ENCODE results near the gene SCCPDH. TPM values are rescaled to one million over a fixed set of nuclear protein-coding genes. Genes with fewer than 3 reads are reported as not detected.
A peak's percentile ranks its signal among the peaks of the same experiment; 100 is the strongest.

Gene SCCPDH
- total RNA-seq, 1 donor from 2014 or later = 29.4 TPM

GRCh38 chr1:246801241-246802020 lies 77.2 kb downstream of the SCCPDH start:
- H3K27ac ChIP-seq (replicated peaks) = peak overlapping the region; percentile 70
- intact Hi-C loops (cut with micrococcal nuclease) = no loop called here
- no peak for DNase-seq
- H3K36me3 ChIP-seq = no peaks in the 10 kb centered on the region
- TF ChIP-seq CTCF (IDR thresholded peaks at IDR 0.05; ENCODE audit: borderline replicate concordance) = no peak
- H3K4me1 ChIP-seq = peaks cover 36% of the 10 kb centered on the region
- H3K27me3 ChIP-seq (ENCODE audit: low read depth) = no peaks in the 10 kb centered on the region
- H3K9me3 ChIP-seq (replicated peaks) = peaks cover 5% of the 10 kb centered on the region
- no peak overlapping the region for H3K4me3 ChIP-seq

- no peak for DNase-seq
- H3K4me3 ChIP-seq = no peak overlapping the region
- H3K27me3 ChIP-seq (ENCODE audit: low read depth) = no peaks in the 10 kb centered on the region
- H3K36me3 ChIP-seq = no peaks in the 10 kb centered on the region
- peaks cover 5% of the 10 kb centered on the region for H3K9me3 ChIP-seq (replicated peaks)
- intact Hi-C loops (cut with micrococcal nuclease) = no loop called here
- H3K27ac ChIP-seq (replicated peaks) = no peak overlapping the region
- TF ChIP-seq CTCF (IDR thresholded peaks at IDR 0.05; ENCODE audit: borderline replicate concordance) = no peak
- peaks cover 28% of the 10 kb centered on the region for H3K4me1 ChIP-seq
Measured at GRCh38 chr1:246803373-246803772, 79.2 kb downstream of the SCCPDH start.

- no peaks in the 10 kb centered on the region for H3K36me3 ChIP-seq
- no peak for DNase-seq
- TF ChIP-seq CTCF (IDR thresholded peaks at IDR 0.05; ENCODE audit: borderline replicate concordance) = no peak
- intact Hi-C loops (cut with micrococcal nuclease) = no loop called here
- peaks cover 5% of the 10 kb centered on the region for H3K9me3 ChIP-seq (replicated peaks)
- no peak overlapping the region for H3K4me3 ChIP-seq
- H3K27me3 ChIP-seq (ENCODE audit: low read depth) = no peaks in the 10 kb centered on the region
- no peak overlapping the region for H3K27ac ChIP-seq (replicated peaks)
- H3K4me1 ChIP-seq = peaks cover 24% of the 10 kb centered on the region
Measured at GRCh38 chr1:246803883-246804282, 79.7 kb downstream of the SCCPDH start.

- no peak for DNase-seq
- H3K9me3 ChIP-seq (replicated peaks) = peaks cover 5% of the 10 kb centered on the region
- intact Hi-C loops (cut with micrococcal nuclease) = no loop called here
- H3K4me1 ChIP-seq = peaks cover 20% of the 10 kb centered on the region
- H3K4me3 ChIP-seq = no peak overlapping the region
- H3K27me3 ChIP-seq (ENCODE audit: low read depth) = no peaks in the 10 kb centered on the region
- no peaks in the 10 kb centered on the region for H3K36me3 ChIP-seq
- H3K27ac ChIP-seq (replicated peaks) = no peak overlapping the region
- no peak for TF ChIP-seq CTCF (IDR thresholded peaks at IDR 0.05; ENCODE audit: borderline replicate concordance)
Measured at GRCh38 chr1:246805135-246805716, 81.0 kb downstream of the SCCPDH start.

- no peak for DNase-seq
- no peaks in the 10 kb centered on the region for H3K27me3 ChIP-seq (ENCODE audit: low read depth)
- intact Hi-C loops (cut with micrococcal nuclease) = no loop called here
- no peak overlapping the region for H3K4me3 ChIP-seq
- no peak for TF ChIP-seq CTCF (IDR thresholded peaks at IDR 0.05; ENCODE audit: borderline replicate concordance)
- H3K4me1 ChIP-seq = peaks cover 6% of the 10 kb centered on the region
- H3K27ac ChIP-seq (replicated peaks) = peak overlapping the region; percentile 75
- no peaks in the 10 kb centered on the region for H3K36me3 ChIP-seq
- no peaks in the 10 kb centered on the region for H3K9me3 ChIP-seq (replicated peaks)
Measured at GRCh38 chr1:246809473-246809872, 85.3 kb downstream of the SCCPDH start.

All from left ventricle myocardium inferior (tissue), 1 donor.